Testis (tissue), 2 donors: ENCODE measurements around the gene CEMIP2.

ENCODE experiments used
- CTCF ChIP-seq, 3 experiments: fragments of 450-650 bp in 2 of 3; fragments of 200-600 bp in 1 of 3; sonication (generic) in 1 of 3; IDR thresholded peaks; one replicate each; pipeline ENCODE4 v1.5.1; 2016 to 2019; ENCODE audit warnings: antibody characterized with exemption in 3 of 3, mild to moderate bottlenecking in 2 of 3, moderate library complexity in 1 of 3
- POLR2A ChIP-seq: fragments of 450-650 bp; IDR thresholded peaks from one replicate; pipeline ENCODE4 v1.6.1; 2017; ENCODE audit warnings: antibody characterized with exemption, mild to moderate bottlenecking, moderate library complexity

GRCh38 chr9:71681104-71681707 lies 87.1 kb downstream of the CEMIP2 start:
- no peak for TF ChIP-seq CTCF (IDR thresholded peaks at IDR 0.05)
- TF ChIP-seq POLR2A, result no peak
